ENCODE results near the gene SLC46A1. TPM values are rescaled to one million over a fixed set of nuclear protein-coding genes. Genes with fewer than 3 reads are reported as not detected.
A peak's percentile ranks its signal among the peaks of the same experiment; 100 is the strongest.

The SLC46A1 gene
- total and polyA plus RNA-seq, 2 of the 13 experiments (the other 11 are each of a cell fraction or from before 2014, with no cell fraction given): 19.6 to 22.6 TPM

DNA sequence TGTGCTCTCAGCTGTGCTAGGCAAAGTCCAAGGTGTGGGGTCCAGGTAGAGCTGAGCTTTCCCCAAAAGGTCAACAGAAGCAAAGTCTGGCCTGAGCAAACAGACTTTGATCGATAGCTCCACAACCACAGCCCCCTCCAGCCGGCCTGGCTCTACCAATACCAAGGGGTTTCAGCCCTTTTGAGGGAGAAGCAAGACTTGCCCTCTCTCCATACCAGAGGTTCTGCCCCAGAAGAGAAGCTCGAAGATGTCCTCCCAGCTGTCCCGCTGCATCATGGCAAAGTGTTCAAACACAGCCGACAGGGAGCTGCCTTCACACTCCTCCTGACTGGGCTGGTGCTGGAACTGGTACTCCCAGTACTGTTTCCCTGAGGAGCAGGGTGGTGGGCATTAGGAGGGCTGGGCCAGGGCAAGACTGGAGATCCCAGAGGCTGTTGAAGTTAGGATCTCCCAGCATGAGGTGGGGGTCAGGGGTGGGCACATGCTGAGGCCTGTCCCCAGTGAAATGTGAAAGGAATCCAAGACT, 37.6 kb downstream of the SLC46A1 start (continued):
- peak; percentile 83 for TF ChIP-seq SOX5 (CRISPR knock-in tag; IDR thresholded peaks at IDR 0.05; ENCODE audit: borderline replicate concordance)
- no peak for TF ChIP-seq MBD4 (IDR thresholded peaks at IDR 0.05; ENCODE audit: borderline replicate concordance, low read length)
- no peak for TF ChIP-seq NFE2 (CRISPR knock-in tag; IDR thresholded peaks at IDR 0.05)
- no peak; the same call in 1 of the 2 replicates for TF ChIP-seq ZNF543 (CRISPR knock-in tag; IDR thresholded peaks at IDR 0.05)
- TF ChIP-seq ZSCAN21 (CRISPR knock-in tag; IDR thresholded peaks at IDR 0.05; ENCODE audit: borderline replicate concordance): no peak
- TF ChIP-seq ZNF572 (CRISPR knock-in tag; IDR thresholded peaks at IDR 0.05): peak; percentile 72; the same call in 1 of the 2 replicates
- no peak for TF ChIP-seq ZNF260 (CRISPR knock-in tag; IDR thresholded peaks at IDR 0.05; ENCODE audit: borderline replicate concordance, low read depth)
- TF ChIP-seq ZFP41 (CRISPR knock-in tag; IDR thresholded peaks at IDR 0.05; ENCODE audit: borderline replicate concordance): no peak
- no peak for TF ChIP-seq EED (CRISPR knock-in tag; IDR thresholded peaks at IDR 0.05)
- no peak for TF ChIP-seq TOE1 (CRISPR knock-in tag; IDR thresholded peaks at IDR 0.05)
- TF ChIP-seq, protein P1, sequence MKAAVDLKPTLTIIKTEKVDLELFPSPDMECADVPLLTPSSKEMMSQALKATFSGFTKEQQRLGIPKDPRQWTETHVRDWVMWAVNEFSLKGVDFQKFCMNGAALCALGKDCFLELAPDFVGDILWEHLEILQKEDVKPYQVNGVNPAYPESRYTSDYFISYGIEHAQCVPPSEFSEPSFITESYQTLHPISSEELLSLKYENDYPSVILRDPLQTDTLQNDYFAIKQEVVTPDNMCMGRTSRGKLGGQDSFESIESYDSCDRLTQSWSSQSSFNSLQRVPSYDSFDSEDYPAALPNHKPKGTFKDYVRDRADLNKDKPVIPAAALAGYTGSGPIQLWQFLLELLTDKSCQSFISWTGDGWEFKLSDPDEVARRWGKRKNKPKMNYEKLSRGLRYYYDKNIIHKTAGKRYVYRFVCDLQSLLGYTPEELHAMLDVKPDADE (CRISPR knock-in tag; IDR thresholded peaks at IDR 0.05): no peak
- 0 out of 2 replicates have a peak, but pooled peaks have one; percentile 37 for TF ChIP-seq KDM2A (CRISPR knock-in tag; IDR thresholded peaks at IDR 0.05; ENCODE audit: borderline replicate concordance, low read depth)
- TF ChIP-seq PRMT3 (CRISPR knock-in tag; IDR thresholded peaks at IDR 0.05; ENCODE audit: borderline replicate concordance, low read depth): no peak
- 0 out of 2 replicates have a peak, but pooled peaks have one; percentile 30 for TF ChIP-seq ZBTB21 (CRISPR knock-in tag; IDR thresholded peaks at IDR 0.05)
- TF ChIP-seq ZFAT (CRISPR knock-in tag; conservative IDR thresholded peaks at IDR 0.05): no peak
- TF ChIP-seq, protein P2, sequence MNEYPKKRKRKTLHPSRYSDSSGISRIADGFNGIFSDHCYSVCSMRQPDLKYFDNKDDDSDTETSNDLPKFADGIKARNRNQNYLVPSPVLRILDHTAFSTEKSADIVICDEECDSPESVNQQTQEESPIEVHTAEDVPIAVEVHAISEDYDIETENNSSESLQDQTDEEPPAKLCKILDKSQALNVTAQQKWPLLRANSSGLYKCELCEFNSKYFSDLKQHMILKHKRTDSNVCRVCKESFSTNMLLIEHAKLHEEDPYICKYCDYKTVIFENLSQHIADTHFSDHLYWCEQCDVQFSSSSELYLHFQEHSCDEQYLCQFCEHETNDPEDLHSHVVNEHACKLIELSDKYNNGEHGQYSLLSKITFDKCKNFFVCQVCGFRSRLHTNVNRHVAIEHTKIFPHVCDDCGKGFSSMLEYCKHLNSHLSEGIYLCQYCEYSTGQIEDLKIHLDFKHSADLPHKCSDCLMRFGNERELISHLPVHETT (CRISPR knock-in tag; conservative IDR thresholded peaks at IDR 0.05): no peak
- TF ChIP-seq HDAC1 (CRISPR knock-in tag; IDR thresholded peaks at IDR 0.05): peak; percentile 95
- TF ChIP-seq, protein P3, sequence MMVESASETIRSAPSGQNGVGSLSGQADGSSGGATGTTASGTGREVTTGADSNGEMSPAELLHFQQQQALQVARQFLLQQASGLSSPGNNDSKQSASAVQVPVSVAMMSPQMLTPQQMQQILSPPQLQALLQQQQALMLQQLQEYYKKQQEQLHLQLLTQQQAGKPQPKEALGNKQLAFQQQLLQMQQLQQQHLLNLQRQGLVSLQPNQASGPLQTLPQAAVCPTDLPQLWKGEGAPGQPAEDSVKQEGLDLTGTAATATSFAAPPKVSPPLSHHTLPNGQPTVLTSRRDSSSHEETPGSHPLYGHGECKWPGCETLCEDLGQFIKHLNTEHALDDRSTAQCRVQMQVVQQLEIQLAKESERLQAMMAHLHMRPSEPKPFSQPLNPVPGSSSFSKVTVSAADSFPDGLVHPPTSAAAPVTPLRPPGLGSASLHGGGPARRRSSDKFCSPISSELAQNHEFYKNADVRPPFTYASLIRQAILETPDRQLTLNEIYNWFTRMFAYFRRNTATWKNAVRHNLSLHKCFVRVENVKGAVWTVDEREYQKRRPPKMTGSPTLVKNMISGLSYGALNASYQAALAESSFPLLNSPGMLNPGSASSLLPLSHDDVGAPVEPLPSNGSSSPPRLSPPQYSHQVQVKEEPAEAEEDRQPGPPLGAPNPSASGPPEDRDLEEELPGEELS (CRISPR knock-in tag; IDR thresholded peaks at IDR 0.05): peak; percentile 90
- TF ChIP-seq NR2F6 (IDR thresholded peaks at IDR 0.05): peak; percentile 94
- TF ChIP-seq NR2F6 (CRISPR knock-in tag; IDR thresholded peaks at IDR 0.05): peak; percentile 97
- TF ChIP-seq, protein P4, sequence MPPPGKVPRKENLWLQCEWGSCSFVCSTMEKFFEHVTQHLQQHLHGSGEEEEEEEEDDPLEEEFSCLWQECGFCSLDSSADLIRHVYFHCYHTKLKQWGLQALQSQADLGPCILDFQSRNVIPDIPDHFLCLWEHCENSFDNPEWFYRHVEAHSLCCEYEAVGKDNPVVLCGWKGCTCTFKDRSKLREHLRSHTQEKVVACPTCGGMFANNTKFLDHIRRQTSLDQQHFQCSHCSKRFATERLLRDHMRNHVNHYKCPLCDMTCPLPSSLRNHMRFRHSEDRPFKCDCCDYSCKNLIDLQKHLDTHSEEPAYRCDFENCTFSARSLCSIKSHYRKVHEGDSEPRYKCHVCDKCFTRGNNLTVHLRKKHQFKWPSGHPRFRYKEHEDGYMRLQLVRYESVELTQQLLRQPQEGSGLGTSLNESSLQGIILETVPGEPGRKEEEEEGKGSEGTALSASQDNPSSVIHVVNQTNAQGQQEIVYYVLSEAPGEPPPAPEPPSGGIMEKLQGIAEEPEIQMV (CRISPR knock-in tag; IDR thresholded peaks at IDR 0.05; ENCODE audit: low read depth): 0 out of 2 replicates have a peak, but pooled peaks have one; percentile 18
- TF ChIP-seq, protein P5, sequence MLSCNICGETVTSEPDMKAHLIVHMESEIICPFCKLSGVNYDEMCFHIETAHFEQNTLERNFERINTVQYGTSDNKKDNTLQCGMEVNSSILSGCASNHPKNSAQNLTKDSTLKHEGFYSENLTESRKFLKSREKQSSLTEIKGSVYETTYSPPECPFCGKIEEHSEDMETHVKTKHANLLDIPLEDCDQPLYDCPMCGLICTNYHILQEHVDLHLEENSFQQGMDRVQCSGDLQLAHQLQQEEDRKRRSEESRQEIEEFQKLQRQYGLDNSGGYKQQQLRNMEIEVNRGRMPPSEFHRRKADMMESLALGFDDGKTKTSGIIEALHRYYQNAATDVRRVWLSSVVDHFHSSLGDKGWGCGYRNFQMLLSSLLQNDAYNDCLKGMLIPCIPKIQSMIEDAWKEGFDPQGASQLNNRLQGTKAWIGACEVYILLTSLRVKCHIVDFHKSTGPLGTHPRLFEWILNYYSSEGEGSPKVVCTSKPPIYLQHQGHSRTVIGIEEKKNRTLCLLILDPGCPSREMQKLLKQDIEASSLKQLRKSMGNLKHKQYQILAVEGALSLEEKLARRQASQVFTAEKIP (CRISPR knock-in tag; IDR thresholded peaks at IDR 0.05; ENCODE audit: borderline replicate concordance): no peak
